ENCODE measurements around the gene ZNF726. TPM values are rescaled to one million over a fixed set of nuclear protein-coding genes. Genes with fewer than 3 reads are reported as not detected.
"Not testable (repeated sequence)": the region's sequence is repeated elsewhere in the genome, so short reads cannot be mapped to it uniquely, and the experiment has no call there.

Gene ZNF726
- total RNA-seq, 2 donors from 2014 or later = 5.8 TPM; not detected in 1

- 85 to 86% methylated on average over 1 to 2 of the region's 2 CpGs for WGBS, 2 experiments (ENCODE audit: insufficient coverage in 1 of 2, insufficient read length in 1 of 2)
- Mint-ChIP-seq H3K27me3 (ENCODE audit: insufficient read depth) (peaks cover 38% of the 10 kb centered on the region), H3K4me1 (no peaks in the 10 kb centered on the region), H3K36me3 (ENCODE audit: low read depth) (no peaks in the 10 kb centered on the region), H3K4me3 (no peak overlapping the region), H3K9me3 (peaks cover 89% of the 10 kb centered on the region), H3K27ac (no peak overlapping the region)
- no peaks in the 10 kb centered on the region for H3K27me3 ChIP-seq (ENCODE audit: control insufficient read depth, insufficient read depth, low read length, poor library complexity, severe bottlenecking)
- no peak overlapping the region for H3K27ac ChIP-seq (ENCODE audit: low read depth, low read length)
- H3K9me3 ChIP-seq (ENCODE audit: control insufficient read depth, low read length) = peaks cover 28% of the 10 kb centered on the region
- H3K9ac ChIP-seq (ENCODE audit: extremely low read depth, low read length, poor library complexity, severe bottlenecking) = no peak overlapping the region
- H3K4me1 ChIP-seq (ENCODE audit: control insufficient read depth, insufficient read depth, low read length) = no peaks in the 10 kb centered on the region
- no peak overlapping the region for H3K4me3 ChIP-seq (ENCODE audit: low read length)
- TF ChIP-seq, protein P1, sequence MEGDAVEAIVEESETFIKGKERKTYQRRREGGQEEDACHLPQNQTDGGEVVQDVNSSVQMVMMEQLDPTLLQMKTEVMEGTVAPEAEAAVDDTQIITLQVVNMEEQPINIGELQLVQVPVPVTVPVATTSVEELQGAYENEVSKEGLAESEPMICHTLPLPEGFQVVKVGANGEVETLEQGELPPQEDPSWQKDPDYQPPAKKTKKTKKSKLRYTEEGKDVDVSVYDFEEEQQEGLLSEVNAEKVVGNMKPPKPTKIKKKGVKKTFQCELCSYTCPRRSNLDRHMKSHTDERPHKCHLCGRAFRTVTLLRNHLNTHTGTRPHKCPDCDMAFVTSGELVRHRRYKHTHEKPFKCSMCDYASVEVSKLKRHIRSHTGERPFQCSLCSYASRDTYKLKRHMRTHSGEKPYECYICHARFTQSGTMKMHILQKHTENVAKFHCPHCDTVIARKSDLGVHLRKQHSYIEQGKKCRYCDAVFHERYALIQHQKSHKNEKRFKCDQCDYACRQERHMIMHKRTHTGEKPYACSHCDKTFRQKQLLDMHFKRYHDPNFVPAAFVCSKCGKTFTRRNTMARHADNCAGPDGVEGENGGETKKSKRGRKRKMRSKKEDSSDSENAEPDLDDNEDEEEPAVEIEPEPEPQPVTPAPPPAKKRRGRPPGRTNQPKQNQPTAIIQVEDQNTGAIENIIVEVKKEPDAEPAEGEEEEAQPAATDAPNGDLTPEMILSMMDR (conservative IDR thresholded peaks at IDR 0.05) = no peak
- DNase-seq = no peak
- no peaks in the 10 kb centered on the region for H3K36me3 ChIP-seq (ENCODE audit: control insufficient read depth, insufficient read depth, low read length)
Observed at GRCh38 chr19:23974941-23975340, 60.3 kb downstream of the ZNF726 start.

GRCh38 chr19:23976631-23977030 lies 61.9 kb downstream of the ZNF726 start:
- H3K9me3 ChIP-seq (ENCODE audit: control insufficient read depth, low read length) = peaks cover 29% of the 10 kb centered on the region
- H3K36me3 ChIP-seq (ENCODE audit: control insufficient read depth, insufficient read depth, low read length); DNase-seq; H3K4me1 Mint-ChIP-seq; H3K27ac ChIP-seq (ENCODE audit: low read depth, low read length); H3K27me3 ChIP-seq (ENCODE audit: control insufficient read depth, insufficient read depth, low read length, poor library complexity, severe bottlenecking); H3K27ac Mint-ChIP-seq; H3K4me1 ChIP-seq (ENCODE audit: control insufficient read depth, insufficient read depth, low read length); H3K4me3 ChIP-seq (ENCODE audit: low read length); H3K9ac ChIP-seq (ENCODE audit: extremely low read depth, low read length, poor library complexity, severe bottlenecking); H3K36me3 Mint-ChIP-seq (ENCODE audit: low read depth); H3K4me3 Mint-ChIP-seq: not testable (repeated sequence)
- Mint-ChIP-seq H3K9me3 (peaks cover 92% of the 10 kb centered on the region), H3K27me3 (ENCODE audit: insufficient read depth) (peaks cover 25% of the 10 kb centered on the region)
- WGBS, 2 experiments (ENCODE audit: insufficient coverage in 1 of 2, insufficient read length in 1 of 2) = 86% methylated on average over 3 of the region's 3 CpGs; no CpG with 5 or more reads in 1 of the 2 experiments

DNA sequence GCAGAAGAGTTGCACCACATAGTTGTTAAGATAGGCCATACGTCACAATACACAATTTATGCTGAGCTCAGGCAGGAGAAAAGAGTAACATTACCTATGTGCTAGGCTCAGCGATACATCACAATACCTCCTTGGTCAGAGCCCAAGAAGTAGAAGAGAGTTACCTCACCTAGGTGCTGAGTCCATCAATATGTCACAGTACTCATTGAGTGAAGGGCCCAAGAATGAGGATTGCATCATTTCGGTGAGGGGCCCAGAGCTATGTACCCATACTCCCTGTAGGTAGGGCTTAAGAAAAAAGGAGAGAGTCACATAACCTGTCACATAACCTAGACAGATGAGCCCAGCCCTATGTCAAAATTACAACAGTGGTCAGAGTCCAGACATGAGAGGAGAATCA lies 62.6 kb downstream of the ZNF726 start:
- WGBS, 2 experiments (ENCODE audit: insufficient coverage in 1 of 2, insufficient read length in 1 of 2) = 89 to 100% methylated on average over 1 to 3 of the region's 3 CpGs
- H3K4me3 Mint-ChIP-seq = not testable (repeated sequence)

GRCh38 chr19:23978068-23978467 lies 63.4 kb downstream of the ZNF726 start:
- no peak overlapping the region for H3K27ac Mint-ChIP-seq
- no peaks in the 10 kb centered on the region for H3K36me3 Mint-ChIP-seq (ENCODE audit: low read depth)
- peaks cover 10% of the 10 kb centered on the region for H3K27me3 Mint-ChIP-seq (ENCODE audit: insufficient read depth)
- no peak overlapping the region for H3K4me3 ChIP-seq (ENCODE audit: low read length)
- no peaks in the 10 kb centered on the region for H3K4me1 ChIP-seq (ENCODE audit: control insufficient read depth, insufficient read depth, low read length)
- H3K27me3 ChIP-seq (ENCODE audit: control insufficient read depth, insufficient read depth, low read length, poor library complexity, severe bottlenecking) = no peaks in the 10 kb centered on the region
- no peaks in the 10 kb centered on the region for H3K4me1 Mint-ChIP-seq
- H3K27ac ChIP-seq (ENCODE audit: low read depth, low read length) = no peak overlapping the region
- H3K9me3 Mint-ChIP-seq = peaks cover 90% of the 10 kb centered on the region
- no peaks in the 10 kb centered on the region for H3K36me3 ChIP-seq (ENCODE audit: control insufficient read depth, insufficient read depth, low read length)
- H3K9me3 ChIP-seq (ENCODE audit: control insufficient read depth, low read length) = peaks cover 32% of the 10 kb centered on the region
- 63 to 77% methylated on average over 1 of the region's 1 CpG for WGBS, 2 experiments (ENCODE audit: insufficient coverage in 1 of 2, insufficient read length in 1 of 2)
- TF ChIP-seq, protein P1 (conservative IDR thresholded peaks at IDR 0.05) = no peak
- H3K4me3 Mint-ChIP-seq = no peak overlapping the region
- no peak overlapping the region for H3K9ac ChIP-seq (ENCODE audit: extremely low read depth, low read length, poor library complexity, severe bottlenecking)
- DNase-seq = no peak

More for the DNA sequence above, 62.6 kb downstream of the ZNF726 start:
- H3K27me3 ChIP-seq (ENCODE audit: control insufficient read depth, insufficient read depth, low read length, poor library complexity, severe bottlenecking); H3K4me1 Mint-ChIP-seq; H3K27ac ChIP-seq (ENCODE audit: low read depth, low read length); H3K27ac Mint-ChIP-seq; DNase-seq; H3K4me1 ChIP-seq (ENCODE audit: control insufficient read depth, insufficient read depth, low read length); H3K4me3 ChIP-seq (ENCODE audit: low read length); H3K9ac ChIP-seq (ENCODE audit: extremely low read depth, low read length, poor library complexity, severe bottlenecking); H3K36me3 ChIP-seq (ENCODE audit: control insufficient read depth, insufficient read depth, low read length); H3K36me3 Mint-ChIP-seq (ENCODE audit: low read depth): not testable (repeated sequence)
- H3K27me3 Mint-ChIP-seq (ENCODE audit: insufficient read depth) = peaks cover 19% of the 10 kb centered on the region
- peaks cover 92% of the 10 kb centered on the region for H3K9me3 Mint-ChIP-seq
- peaks cover 29% of the 10 kb centered on the region for H3K9me3 ChIP-seq (ENCODE audit: control insufficient read depth, low read length)
